ENCODE data around the gene SYCP3. TPM values are rescaled to one million over a fixed set of nuclear protein-coding genes. Genes with fewer than 3 reads are reported as not detected.

The SYCP3 gene
- total RNA-seq, 1 donor from 2014 or later: not detected

- H3K27me3 Mint-ChIP-seq: no peaks in the 10 kb centered on the region
- no peaks in the 10 kb centered on the region for H3K9me3 Mint-ChIP-seq (ENCODE audit: low read depth)
- no peak for TF ChIP-seq CTCF (IDR thresholded peaks at IDR 0.05; ENCODE audit: unreplicated experiment)
- no peak overlapping the region for H3K4me3 Mint-ChIP-seq (ENCODE audit: low read depth)
- DNase-seq (ENCODE audit: low spot score, unreplicated experiment): no peak
- H3K36me3 Mint-ChIP-seq (ENCODE audit: insufficient read depth): peaks cover 8% of the 10 kb centered on the region
- no peak overlapping the region for H3K27ac Mint-ChIP-seq
- H3K4me1 Mint-ChIP-seq (ENCODE audit: low read depth): peaks cover 8% of the 10 kb centered on the region
These were observed 9.6 kb upstream of the SYCP3 start for GRCh38 chr12:101748907-101749306.

- Mint-ChIP-seq H3K4me3 (ENCODE audit: low read depth) (no peak overlapping the region), H3K27me3 (no peaks in the 10 kb centered on the region), H3K27ac (no peak overlapping the region), H3K4me1 (ENCODE audit: low read depth) (peaks cover 8% of the 10 kb centered on the region), H3K9me3 (ENCODE audit: low read depth) (no peaks in the 10 kb centered on the region), H3K36me3 (ENCODE audit: insufficient read depth) (peaks cover 12% of the 10 kb centered on the region)
- no peak for DNase-seq (ENCODE audit: low spot score, unreplicated experiment)
- no peak for TF ChIP-seq CTCF (IDR thresholded peaks at IDR 0.05; ENCODE audit: unreplicated experiment)
These were observed 8.4 kb upstream of the SYCP3 start for GRCh38 chr12:101747697-101748096.

- Mint-ChIP-seq H3K9me3 (ENCODE audit: low read depth) (no peaks in the 10 kb centered on the region), H3K27ac (no peak overlapping the region), H3K4me1 (ENCODE audit: low read depth) (peaks cover 8% of the 10 kb centered on the region), H3K27me3 (no peaks in the 10 kb centered on the region), H3K36me3 (ENCODE audit: insufficient read depth) (peaks cover 10% of the 10 kb centered on the region), H3K4me3 (ENCODE audit: low read depth) (no peak overlapping the region)
- no peak for DNase-seq (ENCODE audit: low spot score, unreplicated experiment)
- TF ChIP-seq CTCF (IDR thresholded peaks at IDR 0.05; ENCODE audit: unreplicated experiment): no peak
These were observed 7.4 kb upstream of the SYCP3 start for GRCh38 chr12:101746661-101747060.

DNA sequence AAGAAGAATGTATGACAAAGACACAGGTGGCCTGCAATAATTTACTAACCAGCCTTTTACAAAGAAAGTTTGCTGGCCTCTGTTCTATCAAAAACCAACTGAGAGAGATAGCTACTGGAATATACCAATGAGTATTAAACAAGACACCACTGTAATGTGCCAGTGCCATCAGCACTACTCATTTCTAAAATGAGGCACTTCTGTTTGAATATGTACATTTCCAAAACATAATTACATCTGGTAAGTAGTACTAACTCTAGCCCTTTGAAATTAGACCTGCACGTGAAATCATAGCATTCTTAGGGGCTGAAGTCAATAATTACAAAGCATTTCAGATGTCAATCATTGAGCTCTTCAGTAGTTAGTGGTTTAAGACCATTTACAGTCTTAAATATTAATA lies 6.9 kb upstream of the SYCP3 start:
- DNase-seq (ENCODE audit: low spot score, unreplicated experiment): no peak
- no peaks in the 10 kb centered on the region for H3K9me3 Mint-ChIP-seq (ENCODE audit: low read depth)
- TF ChIP-seq CTCF (IDR thresholded peaks at IDR 0.05; ENCODE audit: unreplicated experiment): no peak
- H3K27me3 Mint-ChIP-seq: no peaks in the 10 kb centered on the region
- H3K27ac Mint-ChIP-seq: no peak overlapping the region
- peaks cover 8% of the 10 kb centered on the region for H3K4me1 Mint-ChIP-seq (ENCODE audit: low read depth)
- peaks cover 10% of the 10 kb centered on the region for H3K36me3 Mint-ChIP-seq (ENCODE audit: insufficient read depth)
- H3K4me3 Mint-ChIP-seq (ENCODE audit: low read depth): no peak overlapping the region

DNA sequence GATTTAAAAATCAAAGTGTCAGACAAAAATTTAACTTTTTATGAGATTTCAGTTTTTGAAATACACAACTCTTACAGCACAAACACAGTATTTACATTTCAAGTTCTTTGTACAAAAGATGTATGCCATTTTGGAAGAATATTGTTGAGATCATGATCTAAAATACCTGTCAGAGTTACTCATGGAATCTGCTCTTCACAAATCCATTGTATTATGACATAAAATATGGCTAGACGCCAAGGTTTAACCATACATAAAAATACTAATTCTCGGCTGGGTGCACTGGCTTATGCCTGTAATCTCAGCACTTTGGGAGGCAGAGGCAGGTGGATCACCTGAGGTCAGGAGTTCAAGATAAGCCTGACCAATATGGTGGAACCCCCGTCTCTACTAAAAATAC lies 6.2 kb upstream of the SYCP3 start:
- H3K27ac Mint-ChIP-seq: no peak overlapping the region
- H3K9me3 Mint-ChIP-seq (ENCODE audit: low read depth): no peaks in the 10 kb centered on the region
- H3K4me3 Mint-ChIP-seq (ENCODE audit: low read depth): no peak overlapping the region
- no peak for DNase-seq (ENCODE audit: low spot score, unreplicated experiment)
- no peak for TF ChIP-seq CTCF (IDR thresholded peaks at IDR 0.05; ENCODE audit: unreplicated experiment)
- H3K36me3 Mint-ChIP-seq (ENCODE audit: insufficient read depth): peaks cover 10% of the 10 kb centered on the region
- peaks cover 8% of the 10 kb centered on the region for H3K4me1 Mint-ChIP-seq (ENCODE audit: low read depth)
- H3K27me3 Mint-ChIP-seq: no peaks in the 10 kb centered on the region
